Osteoblast (primary cell): ENCODE data around the gene LGALS1. TPM values are rescaled to one million over a fixed set of nuclear protein-coding genes. Genes with fewer than 3 reads are reported as not detected.

Experiments used
- DNase-seq: peaks from one replicate; pipeline ENCODE4 v3.0.0; 2011; ENCODE audit warnings: low spot score, mixed read lengths; ENCODE audit not compliant: insufficient read length; ENCODE audit errors: missing footprints
- H2AFZ ChIP-seq: 2 replicates; pipeline ENCODE4 v1.6.0; 2011; ENCODE audit warnings: mild to moderate bottlenecking, low read length
- H3K27ac ChIP-seq: 2 replicates; pipeline ENCODE4 v1.5.1; 2011; ENCODE audit warnings: mild to moderate bottlenecking, low read depth, low read length, moderate library complexity
- H3K27me3 ChIP-seq: 2 replicates; pipeline ENCODE4 v1.6.0; 2012; ENCODE audit warnings: mild to moderate bottlenecking, control low read depth, inconsistent platforms, low read length, moderate library complexity; ENCODE audit not compliant: insufficient read depth
- H3K36me3 ChIP-seq: 2 replicates; pipeline ENCODE4 v1.5.1; 2011; ENCODE audit warnings: mild to moderate bottlenecking, low read length, control low read depth, moderate library complexity; ENCODE audit not compliant: insufficient read depth
- H3K4me1 ChIP-seq: 2 replicates; pipeline ENCODE4 v1.5.1; 2011; ENCODE audit warnings: mild to moderate bottlenecking, low read length, control low read depth, moderate library complexity; ENCODE audit not compliant: insufficient read depth
- H3K4me2 ChIP-seq: 2 replicates; pipeline ENCODE4 v1.6.0; 2011; ENCODE audit warnings: mild to moderate bottlenecking, low read length; ENCODE audit not compliant: insufficient read depth
- H3K4me3 ChIP-seq: fragments of 200-600 bp; sonication (generic); 3 replicates; pipeline ENCODE4 v1.5.1; 2012; ENCODE audit warnings: mild to moderate bottlenecking, low read length, inconsistent platforms; ENCODE audit not compliant: insufficient read depth
- H3K79me2 ChIP-seq: 2 replicates; pipeline ENCODE4 v1.6.0; 2012; ENCODE audit warnings: mild to moderate bottlenecking, low read length, control low read depth, inconsistent platforms; ENCODE audit not compliant: insufficient read depth
- H3K9me3 ChIP-seq: 2 replicates; pipeline ENCODE4 v1.5.1; 2011; ENCODE audit warnings: low read depth, low read length, control low read depth
- H4K20me1 ChIP-seq: 2 replicates; pipeline ENCODE4 v1.6.0; 2012; ENCODE audit warnings: mild to moderate bottlenecking, low read length, control low read depth; ENCODE audit not compliant: insufficient read depth
- CTCF ChIP-seq: IDR thresholded peaks from 2 replicates; pipeline ENCODE4 v1.5.1; 2011; ENCODE audit warnings: mild to moderate bottlenecking, low read depth, low read length, moderate library complexity; ENCODE audit errors: extremely low read depth
- total RNA-seq: library from RNA; depleted of rRNA; stranded (reverse); fragments of >200 nt; gene quantifications from 2 replicates; pipeline ENCODE4 v1.2.3, GENCODE V29; 2012

The LGALS1 gene
- total RNA-seq, 1 donor = 3,004 TPM

GRCh38 chr22:37677493-37677974 is 2.1 kb downstream of the LGALS1 start:
- Histone ChIP-seq H4K20me1 (peaks cover 43% of the 10 kb centered on the region), H3K36me3 (peaks cover 26% of the 10 kb centered on the region), H3K79me2 (peaks cover 28% of the 10 kb centered on the region), H3K4me1 (peaks cover 23% of the 10 kb centered on the region), H3K4me2 (peak overlapping the region; percentile 96), H3K4me3 (peak overlapping the region; percentile 99), H3K27me3 (no peaks in the 10 kb centered on the region), H3K9me3 (no peaks in the 10 kb centered on the region), H3K27ac (peak overlapping the region; percentile 70), H2AFZ (no peak overlapping the region)
- DNase-seq = no peak
- TF ChIP-seq CTCF = no peak

- TF ChIP-seq CTCF = no peak
- no peak overlapping the region for H2AFZ ChIP-seq
- peak overlapping the region; percentile 96 for H3K4me2 ChIP-seq
- DNase-seq = no peak
- H3K9me3 ChIP-seq = no peaks in the 10 kb centered on the region
- H3K27me3 ChIP-seq = no peaks in the 10 kb centered on the region
- peak overlapping the region; percentile 27 for H3K4me3 ChIP-seq
- peaks cover 43% of the 10 kb centered on the region for H4K20me1 ChIP-seq
- peak overlapping the region; percentile 24 for H3K27ac ChIP-seq
- peaks cover 28% of the 10 kb centered on the region for H3K79me2 ChIP-seq
- H3K4me1 ChIP-seq = peaks cover 23% of the 10 kb centered on the region
- peaks cover 26% of the 10 kb centered on the region for H3K36me3 ChIP-seq
Measured at GRCh38 chr22:37678372-37678771, 2.9 kb downstream of the LGALS1 start.

- Histone ChIP-seq H2AFZ (no peak overlapping the region), H4K20me1 (peaks cover 43% of the 10 kb centered on the region), H3K4me2 (no peak overlapping the region), H3K79me2 (peaks cover 28% of the 10 kb centered on the region), H3K4me1 (peaks cover 19% of the 10 kb centered on the region), H3K36me3 (peaks cover 26% of the 10 kb centered on the region), H3K9me3 (no peaks in the 10 kb centered on the region), H3K4me3 (no peak overlapping the region), H3K27me3 (no peaks in the 10 kb centered on the region), H3K27ac (no peak overlapping the region)
- TF ChIP-seq CTCF = no peak
- no peak for DNase-seq
Measured at GRCh38 chr22:37679670-37680069, 4.2 kb downstream of the LGALS1 start.

- Histone ChIP-seq H3K36me3 (peaks cover 26% of the 10 kb centered on the region), H3K9me3 (no peaks in the 10 kb centered on the region), H3K4me3 (no peak overlapping the region), H2AFZ (no peak overlapping the region), H3K27ac (peak overlapping the region; percentile 20), H4K20me1 (peaks cover 43% of the 10 kb centered on the region), H3K27me3 (no peaks in the 10 kb centered on the region), H3K79me2 (peaks cover 28% of the 10 kb centered on the region), H3K4me1 (peaks cover 16% of the 10 kb centered on the region), H3K4me2 (no peak overlapping the region)
- TF ChIP-seq CTCF = no peak
- no peak for DNase-seq
Measured at GRCh38 chr22:37680191-37680851, 4.9 kb downstream of the LGALS1 start.
